IMR-90 (cell line): ENCODE data around the gene AKAP9. TPM values are rescaled to one million over a fixed set of nuclear protein-coding genes. Genes with fewer than 3 reads are reported as not detected.

ENCODE experiments used
- ATAC-seq: fragments of 200-7000 bp; cut with Tn5 transposase; 2 replicates; pipeline ENCODE4 v1.9.1; 2020; ENCODE audit warnings: low read depth, mild to moderate bottlenecking, moderate library complexity
- BruUV-seq: library from RNA; stranded (reverse); fragments of 400-500 nt; replicated peaks from 2 replicates; lab custom pipeline; 2021; lab: Mats Ljungman, UMichigan
- CTCF ChIA-PET: fragments of 300-600 bp; formaldehyde crosslinking; extraction: SDS; loops from one replicate; lab custom pipeline; 2021; ENCODE audit warnings: antibody characterized with exemption; lab: Yijun Ruan, JAX
- POLR2A ChIA-PET: fragments of 300-600 bp; sonication (Branson Sonifier 250); formaldehyde crosslinking; loops from one replicate; lab custom pipeline; 2022; ENCODE audit warnings: antibody characterized with exemption; ENCODE audit not compliant: unreplicated experiment; lab: Charles Lee
- DNase-seq: peaks from one replicate; pipeline ENCODE4 v3.0.0; 2013
- H2AFZ ChIP-seq: replicated peaks from 2 replicates; pipeline ENCODE3; 2013; ENCODE audit warnings: low read length, mild to moderate bottlenecking; ENCODE audit not compliant: poor library complexity
- H2AK5ac ChIP-seq: 2 replicates; pipeline ENCODE4 v1.6.1; 2013; ENCODE audit warnings: low read depth, low read length, inconsistent platforms
- H2AK9ac ChIP-seq: replicated peaks from 2 replicates; pipeline ENCODE3; 2013; ENCODE audit warnings: mild to moderate bottlenecking, low read depth, low read length, moderate library complexity; ENCODE audit not compliant: poor library complexity
- H2BK120ac ChIP-seq: 2 replicates; pipeline ENCODE4 v1.6.1; 2013; ENCODE audit warnings: low read depth, low read length, inconsistent platforms
- H2BK15ac ChIP-seq: 3 replicates; pipeline ENCODE4 v1.6.1; 2013; ENCODE audit warnings: low read depth, low read length, inconsistent platforms
- H2BK20ac ChIP-seq: 2 replicates; pipeline ENCODE4 v1.6.1; 2013; ENCODE audit warnings: low read depth, mild to moderate bottlenecking, inconsistent platforms, low read length, moderate library complexity
- H2BK5ac ChIP-seq: 2 replicates; pipeline ENCODE4 v1.6.1; 2013; ENCODE audit warnings: mild to moderate bottlenecking, low read depth, low read length, inconsistent platforms; ENCODE audit not compliant: poor library complexity, severe bottlenecking
- H3K14ac ChIP-seq: replicated peaks from 2 replicates; pipeline ENCODE4 v1.6.1; 2013; ENCODE audit warnings: low read depth, low read length, inconsistent platforms
- H3K18ac ChIP-seq: 2 replicates; pipeline ENCODE4 v1.6.1; 2013; ENCODE audit warnings: low read depth, low read length, control low read depth
- H3K23ac ChIP-seq: 2 replicates; pipeline ENCODE4 v1.6.1; 2013; ENCODE audit warnings: low read depth, low read length, inconsistent platforms
- H3K27ac ChIP-seq: 2 replicates; pipeline ENCODE4 v1.5.1; 2013; ENCODE audit warnings: mild to moderate bottlenecking, control low read depth, low read length; ENCODE audit not compliant: insufficient read depth
- H3K27me3 ChIP-seq: 2 replicates; pipeline ENCODE4 v1.6.1; 2013; ENCODE audit warnings: low read length; ENCODE audit not compliant: control insufficient read depth, insufficient read depth
- H3K36me3 ChIP-seq: 2 replicates; pipeline ENCODE4 v1.6.1; 2013; ENCODE audit warnings: low read length, mixed read lengths; ENCODE audit not compliant: control insufficient read depth, insufficient read depth
- H3K4ac ChIP-seq: 2 replicates; pipeline ENCODE4 v1.6.1; 2013; ENCODE audit warnings: low read depth, low read length, inconsistent platforms
- H3K4me1 ChIP-seq: 2 replicates; pipeline ENCODE4 v1.6.1; 2013; ENCODE audit warnings: low read length, mixed read lengths; ENCODE audit not compliant: control insufficient read depth, insufficient read depth
- H3K4me2 ChIP-seq: 2 replicates; pipeline ENCODE4 v1.6.1; 2013; ENCODE audit warnings: low read depth, mild to moderate bottlenecking, control low read depth, low read length, moderate library complexity
- H3K4me3 ChIP-seq: 2 replicates; pipeline ENCODE4 v1.5.1; 2013; ENCODE audit warnings: low read depth, mild to moderate bottlenecking, control low read depth, low read length, moderate library complexity; ENCODE audit not compliant: insufficient read depth
- H3K56ac ChIP-seq: 2 replicates; pipeline ENCODE4 v1.6.1; 2013; ENCODE audit warnings: low read length, inconsistent platforms; ENCODE audit not compliant: insufficient read depth; ENCODE audit errors: extremely low read depth
- H3K79me1 ChIP-seq, 2 experiments: 2 replicates each; pipeline ENCODE4 v1.6.1; 2013; ENCODE audit warnings: low read length in 2 of 2, inconsistent platforms in 1 of 2, low read depth in 1 of 2
- H3K9ac ChIP-seq: 2 replicates; pipeline ENCODE4 v1.6.1; 2013; ENCODE audit warnings: low read depth, low read length, control low read depth
- H3K9me1 ChIP-seq: 2 replicates; pipeline ENCODE4 v1.6.1; 2013; ENCODE audit warnings: low read length, inconsistent platforms; ENCODE audit not compliant: insufficient read depth
- H3K9me3 ChIP-seq: 2 replicates; pipeline ENCODE4 v1.6.1; 2013; ENCODE audit warnings: low read length; ENCODE audit not compliant: control insufficient read depth, insufficient read depth
- H4K20me1 ChIP-seq: 2 replicates; pipeline ENCODE4 v1.6.1; 2013; ENCODE audit warnings: low read length, inconsistent platforms; ENCODE audit not compliant: insufficient read depth
- H4K5ac ChIP-seq: 2 replicates; pipeline ENCODE4 v1.6.1; 2013; ENCODE audit warnings: mild to moderate bottlenecking, low read depth, low read length, control low read depth
- H4K8ac ChIP-seq, 2 experiments: 2 replicates each; pipeline ENCODE4 v1.6.1; 2013; ENCODE audit warnings: low read depth in 2 of 2, low read length in 2 of 2, control low read depth in 1 of 2, inconsistent platforms in 1 of 2
- H4K91ac ChIP-seq: 2 replicates; pipeline ENCODE4 v1.6.1; 2013; ENCODE audit warnings: low read depth, low read length, inconsistent platforms; ENCODE audit not compliant: insufficient read depth
- USF2 ChIP-seq: fragments of 150-350 bp; IDR thresholded peaks from 2 replicates; pipeline ENCODE4 v1.6.1; 2017; ENCODE audit warnings: mild to moderate bottlenecking, antibody characterized with exemption, low read length, low read depth
- WGBS, 2 experiments: methylation state at CpG; one replicate each; pipeline versions ENCODE4 v1.1.5 to v1.1.7; 2013; ENCODE audit warnings: missing lambda C conversion rate in 2 of 2; ENCODE audit not compliant: insufficient read length in 1 of 2; ENCODE audit errors: extremely low coverage in 2 of 2; 5-methylcytosine and 5-hydroxymethylcytosine counted together
- dilution Hi-C: fragments of 300-500 bp; cut with HindIII; formaldehyde crosslinking; loops from one replicate; pipeline ENCODE4 v1.14.3; 2018; ENCODE audit warnings: low sequenced_read_pairs; ENCODE audit not compliant: unreplicated experiment
- in situ Hi-C: fragments of 300-500 bp; cut with MboI; formaldehyde crosslinking; loops from 3 replicates; pipeline ENCODE4 v1.14.3; 2019; ENCODE audit warnings: low sequenced_read_pairs, inconsistent platforms, mixed read lengths
- intact Hi-C: fragments of 100-400 bp; cut with micrococcal nuclease; formaldehyde crosslinking; loops from 2 replicates; pipeline ENCODE4 v1.10.0; 2022
- polyA plus RNA-seq, 3 experiments: library from polyadenylated mRNA; depleted of rRNA; stranded (reverse); fragments of >200 nt; gene quantifications; 2 replicates each; pipeline ENCODE4 v1.2.3, GENCODE V29; 2012; ENCODE audit warnings: low replicate concordance in 1 of 3
- total RNA-seq: library from RNA; depleted of rRNA; stranded (reverse); fragments of >200 nt; gene quantifications from 2 replicates; pipeline ENCODE4 v1.2.3, GENCODE V29; 2012

The AKAP9 gene
- total and polyA plus RNA-seq, 2 of the 4 experiments (the other 2 are of a cell fraction): 9.7 to 25.3 TPM

DNA sequence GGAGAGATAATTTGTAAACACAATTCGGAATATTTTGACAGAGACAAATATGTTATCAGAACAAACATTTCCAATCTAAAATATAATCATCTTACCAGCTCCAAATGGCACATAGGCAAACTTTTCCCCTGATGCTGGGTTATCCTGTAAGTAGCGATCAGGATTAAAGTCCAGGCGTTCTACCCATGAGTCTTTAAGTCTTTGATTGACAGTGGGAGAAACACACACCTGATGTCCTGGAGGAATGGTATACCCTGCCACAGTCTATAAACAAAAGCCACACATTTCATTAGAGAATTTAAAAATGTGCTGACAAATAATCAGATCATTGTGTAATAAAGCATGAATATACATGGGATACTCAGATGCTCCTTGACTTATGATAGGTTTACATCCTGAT is 176.3 kb downstream of the AKAP9 start:
- Histone ChIP-seq H4K20me1 (0 out of 2 replicates have a peak, but pooled peaks cover 9% of the 10 kb centered on the region), H3K4me2 (no peak overlapping the region), H3K14ac (no peak overlapping the region), H3K18ac (no peak overlapping the region), H4K8ac (no peak overlapping the region), H3K4ac (no peak overlapping the region), H3K36me3 (peaks cover 10% of the 10 kb centered on the region; the same call in 1 of the 2 replicates), H4K5ac (no peak overlapping the region), H3K9me1 (no peaks in the 10 kb centered on the region; the same call in 1 of the 2 replicates), H3K4me3 (no peak overlapping the region), H3K79me1 (peaks cover 4 to 23% of the 10 kb centered on the region in 2 experiments), H3K27ac (no peak overlapping the region), H2BK15ac (no peak overlapping the region), H2BK5ac (no peak overlapping the region), H2BK120ac (no peak overlapping the region), H3K4me1 (no peaks in the 10 kb centered on the region), H3K9ac (no peak overlapping the region), H2AK5ac (no peak overlapping the region), H3K23ac (no peak overlapping the region), H2BK20ac (no peak overlapping the region), H4K91ac (no peak overlapping the region), H3K9me3 (no peaks in the 10 kb centered on the region), H2AFZ (no peak overlapping the region), H3K27me3 (no peaks in the 10 kb centered on the region), H2AK9ac (no peak overlapping the region), H3K56ac (no peak overlapping the region)
- intact Hi-C loops: no loop called here
- ChIA-PET POLR2A (no interaction called here), CTCF (interaction anchor here (0.7 kb wide), 1 partner anchor 291 kb away, joined by 3 read pairs; no protein-coding TSS in a partner anchor)
- DNase-seq: no peak
- BruUV-seq: no TSS peak
- dilution Hi-C loops: no loop called here
- no peak for TF ChIP-seq USF2
- in situ Hi-C loops: no loop called here
- no peak for ATAC-seq
- no CpG with 5 or more reads among the region's 3 CpGs for WGBS, 2 experiments
